DOHH2 (cell line): Measurements from ENCODE around the gene PPP1R14C.

Experiments
- EZH2phosphoT487 ChIP-seq: fragments of 200-600 bp; sonication (generic); IDR thresholded peaks from 2 replicates; pipeline ENCODE4 v1.6.1; 2017; ENCODE audit warnings: borderline replicate concordance, mild to moderate bottlenecking, antibody characterized with exemption, low read length, moderate library complexity, mixed read lengths
- TF ChIP-seq, protein P1 (sequence below): fragments of 200-600 bp; sonication (generic); IDR thresholded peaks from one replicate; pipeline ENCODE4 v1.5.1; 2014; ENCODE audit warnings: antibody characterized with exemption, mild to moderate bottlenecking, low read depth, low read length; ENCODE audit not compliant: poor library complexity, severe bottlenecking

DNA sequence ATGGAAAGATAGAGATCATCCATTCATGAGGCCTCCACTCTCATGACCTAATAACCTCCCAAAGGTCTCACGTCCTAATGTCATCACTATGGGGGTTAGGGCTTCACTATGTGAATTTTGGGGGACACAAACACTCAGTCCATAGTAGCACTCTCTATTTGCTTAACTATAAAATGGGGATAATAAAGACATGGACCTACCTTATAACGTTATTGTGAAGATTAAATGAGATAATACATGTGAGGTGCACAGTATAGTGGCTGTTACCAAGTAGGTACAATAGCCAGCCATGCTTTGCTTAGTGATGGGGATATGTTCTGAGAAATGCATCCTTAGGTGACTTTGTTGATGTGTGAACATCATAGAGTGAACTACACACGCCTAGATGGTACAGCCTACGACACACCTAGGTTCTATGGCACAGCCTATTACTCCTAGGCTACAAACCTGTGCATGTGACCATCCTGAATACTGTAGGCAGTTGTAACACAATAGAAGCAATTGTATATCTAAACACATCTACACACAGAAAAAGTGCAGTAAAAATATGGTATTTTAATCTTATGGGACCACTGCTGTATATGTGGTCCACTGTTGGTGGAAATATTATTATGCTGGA, 39.7 kb downstream of the PPP1R14C start:
- TF ChIP-seq, protein P1, sequence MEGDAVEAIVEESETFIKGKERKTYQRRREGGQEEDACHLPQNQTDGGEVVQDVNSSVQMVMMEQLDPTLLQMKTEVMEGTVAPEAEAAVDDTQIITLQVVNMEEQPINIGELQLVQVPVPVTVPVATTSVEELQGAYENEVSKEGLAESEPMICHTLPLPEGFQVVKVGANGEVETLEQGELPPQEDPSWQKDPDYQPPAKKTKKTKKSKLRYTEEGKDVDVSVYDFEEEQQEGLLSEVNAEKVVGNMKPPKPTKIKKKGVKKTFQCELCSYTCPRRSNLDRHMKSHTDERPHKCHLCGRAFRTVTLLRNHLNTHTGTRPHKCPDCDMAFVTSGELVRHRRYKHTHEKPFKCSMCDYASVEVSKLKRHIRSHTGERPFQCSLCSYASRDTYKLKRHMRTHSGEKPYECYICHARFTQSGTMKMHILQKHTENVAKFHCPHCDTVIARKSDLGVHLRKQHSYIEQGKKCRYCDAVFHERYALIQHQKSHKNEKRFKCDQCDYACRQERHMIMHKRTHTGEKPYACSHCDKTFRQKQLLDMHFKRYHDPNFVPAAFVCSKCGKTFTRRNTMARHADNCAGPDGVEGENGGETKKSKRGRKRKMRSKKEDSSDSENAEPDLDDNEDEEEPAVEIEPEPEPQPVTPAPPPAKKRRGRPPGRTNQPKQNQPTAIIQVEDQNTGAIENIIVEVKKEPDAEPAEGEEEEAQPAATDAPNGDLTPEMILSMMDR: no peak
- TF ChIP-seq EZH2phosphoT487: no peak
